NCI-H226 (cell line): Measurements from ENCODE around the gene IRAK1.

Experiments used
- DNase-seq: peaks from one replicate; pipeline ENCODE4 v3.0.0-alpha.2; 2015

The IRAK1 gene

DNA sequence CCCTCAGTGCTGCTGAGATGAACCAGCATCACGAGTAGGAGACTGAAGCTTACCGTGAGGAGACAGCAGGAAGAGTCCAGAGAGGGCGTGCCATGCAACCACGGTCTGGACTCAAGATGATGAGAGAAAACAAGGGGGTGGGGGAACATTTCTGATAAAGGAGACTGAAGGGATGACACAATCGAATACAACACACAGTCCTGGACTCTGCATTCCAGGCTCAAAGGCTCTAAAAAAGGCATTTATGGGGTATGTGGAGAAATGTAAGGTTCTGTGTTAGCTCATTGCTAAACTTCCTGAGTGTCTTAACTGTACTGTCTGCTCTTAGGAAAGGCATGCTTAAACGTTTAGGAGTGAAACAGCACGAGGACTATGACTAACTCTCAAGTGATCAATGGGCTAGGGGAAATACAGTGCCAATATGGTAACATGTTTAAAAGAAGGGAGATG lies 20.6 kb upstream of the IRAK1 start:
- peak; percentile 56 for DNase-seq

DNA sequence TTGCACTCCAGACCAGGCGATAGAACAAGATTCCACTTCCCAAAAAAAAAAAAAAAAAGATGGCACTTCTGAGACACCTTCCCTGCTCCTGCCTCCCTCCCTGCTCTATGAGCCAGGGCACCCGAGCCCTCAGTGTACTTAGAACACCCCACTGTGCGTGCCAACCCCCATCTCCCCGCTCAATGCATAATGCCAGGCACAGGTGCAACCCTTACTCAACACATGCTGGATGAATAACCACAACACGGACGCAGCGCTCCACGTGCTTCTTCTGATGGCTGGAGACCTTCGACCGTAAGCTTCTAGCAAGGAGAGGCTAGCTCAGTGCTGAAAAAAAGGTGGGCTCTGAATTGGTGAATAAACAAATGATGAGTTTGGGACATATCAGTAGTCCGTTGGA lies 19.9 kb upstream of the IRAK1 start:
- DNase-seq: no peak

DNA sequence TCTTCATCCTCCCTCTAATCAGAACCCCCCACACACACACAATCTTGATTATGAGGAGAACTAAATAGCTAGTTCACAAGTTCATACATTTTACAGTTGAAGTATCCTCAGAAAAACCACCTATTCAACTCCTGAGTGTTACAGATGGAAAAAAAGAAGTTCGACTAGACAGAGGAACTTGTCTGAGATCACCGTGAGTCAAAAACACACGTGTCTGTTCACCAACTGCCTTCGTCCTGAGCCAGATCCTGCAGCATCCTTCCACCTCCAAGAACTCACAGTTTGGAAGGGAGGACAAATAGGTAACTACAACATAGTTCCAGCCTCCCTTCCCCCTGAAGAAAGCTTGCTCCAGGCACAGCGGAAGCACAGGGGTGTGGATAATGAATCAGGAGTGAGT lies 19.0 kb upstream of the IRAK1 start:
- DNase-seq: no peak

DNA sequence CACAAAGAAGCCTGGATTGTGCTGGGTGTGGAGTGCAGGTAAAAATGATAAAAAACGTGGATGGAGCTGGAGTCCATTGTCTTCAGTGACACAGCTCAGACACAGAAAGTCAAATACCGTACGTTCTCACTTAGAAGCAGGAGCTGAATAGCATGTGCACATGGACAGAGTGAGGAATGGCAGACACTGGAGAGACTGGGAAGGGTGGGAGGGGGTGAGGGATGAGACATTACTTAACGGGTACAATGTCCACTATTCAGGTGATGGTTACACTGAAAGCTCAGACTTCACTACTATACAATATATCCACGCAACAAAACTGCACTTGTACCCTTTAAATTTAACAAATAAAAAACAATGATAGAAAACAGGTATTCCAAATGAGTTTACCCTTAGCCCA lies 18.1 kb upstream of the IRAK1 start:
- no peak for DNase-seq

DNA sequence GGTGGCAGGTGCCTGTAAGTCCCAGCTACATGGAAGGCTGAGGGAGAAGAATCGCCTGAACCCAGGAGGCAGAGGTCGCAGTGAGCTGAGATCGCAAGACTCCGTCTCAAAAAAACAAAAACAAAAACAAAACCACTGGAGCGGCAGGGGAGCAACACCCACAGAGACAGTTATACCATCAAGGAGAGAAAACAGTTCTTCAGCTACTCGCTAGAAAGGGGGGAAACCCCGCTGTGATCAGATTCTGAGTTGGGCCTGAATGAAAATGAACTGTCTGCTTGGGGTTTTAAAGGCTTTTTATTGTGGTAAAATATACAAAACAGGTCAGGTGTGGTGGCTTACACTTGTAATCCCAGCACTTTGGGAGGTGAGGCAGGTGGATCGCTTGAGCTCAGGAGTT lies 16.8 kb upstream of the IRAK1 start:
- DNase-seq: no peak

DNA sequence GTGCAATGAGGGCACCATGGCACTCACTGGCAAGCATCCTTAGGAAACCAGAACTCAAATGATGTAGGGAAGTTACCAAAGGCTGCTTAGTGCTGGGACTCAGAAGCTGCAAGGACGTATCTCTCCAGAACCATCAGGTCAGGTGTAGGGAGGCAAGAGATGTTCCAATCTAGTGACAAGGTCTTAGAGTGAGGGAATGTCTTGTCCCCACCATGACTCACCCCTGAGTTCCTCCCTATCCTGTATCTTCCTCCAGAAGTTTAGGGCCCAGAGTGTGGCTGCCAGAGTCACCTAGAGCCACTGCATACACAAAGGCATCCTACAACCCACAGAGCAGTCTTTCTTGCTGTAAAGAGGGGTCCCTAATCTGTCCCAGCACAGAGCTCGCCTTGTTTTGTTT lies 14.1 kb upstream of the IRAK1 start:
- DNase-seq: no peak

DNA sequence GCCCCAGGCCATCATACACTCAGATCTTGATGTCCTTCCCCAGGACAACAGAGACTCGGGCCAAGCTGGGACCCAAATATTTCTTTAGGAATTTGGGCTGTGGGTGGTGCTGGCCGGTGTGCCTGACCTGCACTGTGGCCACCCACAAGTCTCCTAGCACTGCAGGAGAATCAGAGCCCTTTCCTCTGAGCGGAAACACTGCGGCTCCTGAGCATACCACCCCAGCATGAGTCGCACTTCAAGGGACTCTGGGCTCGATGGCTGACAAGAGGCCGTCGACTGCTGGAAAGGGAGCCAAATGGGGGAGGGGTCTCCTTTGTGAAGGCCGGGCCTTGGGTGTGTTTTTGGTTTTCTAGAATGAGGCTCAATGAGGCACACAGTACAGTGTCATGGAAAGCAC lies 13.0 kb upstream of the IRAK1 start:
- DNase-seq: no peak

DNA sequence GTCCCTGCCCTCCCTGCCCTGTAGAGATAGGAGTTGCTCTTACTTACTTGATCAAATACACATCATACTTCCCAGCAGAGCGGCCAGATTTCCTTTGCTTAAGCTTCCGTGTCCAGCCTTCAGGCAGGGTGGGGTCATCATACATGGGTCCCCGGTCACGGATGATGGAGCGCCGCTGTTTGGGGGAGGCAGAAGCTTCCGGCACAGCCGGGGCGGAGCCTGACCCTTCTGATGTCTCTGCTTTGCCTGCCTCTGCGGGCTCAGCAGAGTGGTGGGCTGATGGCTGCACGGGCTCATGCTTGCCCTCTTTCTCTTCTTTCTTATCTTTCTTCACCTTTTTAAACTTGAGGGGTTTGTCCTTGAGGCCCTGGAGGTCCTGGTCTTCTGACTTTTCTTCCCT lies 12.5 kb upstream of the IRAK1 start:
- no peak for DNase-seq

DNA sequence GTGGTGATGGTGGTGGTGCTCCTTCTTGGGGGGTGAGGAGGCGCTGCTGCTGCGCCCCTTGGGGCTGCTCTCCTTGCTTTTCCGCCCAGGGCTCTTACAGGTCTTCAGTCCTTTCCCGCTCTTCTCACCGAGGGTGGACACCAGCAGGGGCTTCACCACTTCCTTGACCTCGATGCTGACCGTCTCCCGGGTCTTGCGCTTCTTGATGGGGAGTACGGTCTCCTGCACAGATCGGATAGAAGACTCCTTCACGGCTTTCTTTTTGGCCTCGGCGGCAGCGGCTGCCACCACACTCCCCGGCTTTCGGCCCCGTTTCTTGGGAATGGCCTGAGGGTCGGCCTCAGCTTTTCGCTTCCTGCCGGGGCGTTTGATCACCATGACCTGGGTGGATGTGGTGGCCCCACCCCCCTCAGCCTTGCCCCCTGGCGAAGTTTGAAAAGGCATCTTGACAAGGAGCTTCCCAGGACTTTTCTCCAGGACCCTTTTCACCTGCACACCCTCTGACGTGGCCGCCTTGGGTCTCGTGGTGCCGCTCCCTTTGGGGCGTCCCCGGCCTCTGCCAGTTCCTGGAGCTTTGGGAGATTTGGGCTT lies 11.1 kb upstream of the IRAK1 start:
- no peak for DNase-seq

DNA sequence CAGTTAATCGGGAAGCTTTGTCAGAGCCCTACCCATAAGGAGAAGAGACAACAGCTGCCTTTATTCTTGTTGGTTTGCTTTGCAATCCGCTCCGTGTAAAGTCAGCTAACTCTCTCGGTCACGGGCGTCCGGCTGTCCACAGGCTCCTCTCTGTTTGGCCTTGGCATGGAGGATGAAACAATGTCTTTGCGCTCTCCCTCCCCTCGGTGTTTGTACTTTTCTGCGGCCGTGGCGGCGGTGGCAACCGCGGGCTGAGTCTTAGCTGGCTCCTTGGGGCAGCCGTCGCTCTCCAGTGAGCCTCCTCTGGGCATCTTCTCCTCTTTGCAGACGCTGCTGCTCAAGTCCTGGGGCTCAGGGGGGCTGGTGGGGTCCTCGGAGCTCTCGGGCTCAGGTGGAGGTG lies 10.6 kb upstream of the IRAK1 start:
- DNase-seq: no peak

DNA sequence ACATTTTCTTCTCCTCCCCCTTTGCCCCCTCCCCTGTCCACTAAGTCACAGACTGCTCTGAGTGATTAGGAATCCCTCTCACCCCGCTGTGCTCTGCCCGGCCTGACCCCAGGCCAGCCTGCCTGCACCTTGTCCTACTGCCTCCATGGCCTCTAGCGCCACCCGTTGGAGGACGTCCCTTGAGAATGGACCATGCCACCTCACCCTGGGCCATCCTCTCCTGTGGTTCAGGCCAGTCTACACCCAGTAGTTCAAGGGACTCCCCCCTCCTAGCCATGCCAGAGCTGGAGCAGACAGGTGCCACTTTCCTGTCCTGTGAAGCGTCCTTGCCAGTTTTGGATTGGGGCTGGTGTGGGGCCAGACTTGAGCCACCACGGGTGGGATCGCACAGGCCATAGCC lies 9.7 kb upstream of the IRAK1 start:
- no peak for DNase-seq

DNA sequence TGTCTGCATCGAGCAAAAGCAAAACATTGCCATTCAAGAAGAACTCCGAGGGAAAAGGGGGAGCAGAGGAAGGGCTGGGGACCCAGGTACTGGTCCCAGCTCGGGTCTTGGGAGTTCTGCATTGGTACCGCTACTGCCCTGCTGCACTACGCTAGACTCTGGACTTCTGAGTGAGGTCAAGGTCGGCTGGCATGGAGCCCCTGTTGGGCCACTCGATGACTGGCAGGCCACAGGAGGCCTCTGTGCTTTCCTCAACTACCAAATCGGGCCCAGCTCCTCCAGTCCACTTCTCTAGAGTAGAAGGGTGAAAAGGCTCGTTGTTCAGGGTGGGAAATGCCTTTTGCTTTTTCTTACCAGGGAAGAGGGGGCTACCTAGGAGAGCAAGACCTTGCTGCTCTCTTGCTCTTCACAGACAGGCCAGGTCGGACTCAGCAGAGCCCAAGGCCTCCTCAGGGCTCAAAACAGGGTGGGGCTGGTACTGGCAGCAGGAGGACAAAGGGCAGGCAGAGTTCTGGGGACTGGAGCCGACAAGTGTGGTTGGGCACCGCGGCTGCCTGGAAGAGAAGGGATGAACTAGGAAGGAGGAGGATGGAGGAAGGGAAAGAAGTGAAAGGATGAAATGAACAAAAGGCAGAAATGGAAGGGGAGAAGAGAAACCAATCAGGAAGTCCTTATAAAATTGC lies 8.9 kb upstream of the IRAK1 start:
- no peak for DNase-seq

DNA sequence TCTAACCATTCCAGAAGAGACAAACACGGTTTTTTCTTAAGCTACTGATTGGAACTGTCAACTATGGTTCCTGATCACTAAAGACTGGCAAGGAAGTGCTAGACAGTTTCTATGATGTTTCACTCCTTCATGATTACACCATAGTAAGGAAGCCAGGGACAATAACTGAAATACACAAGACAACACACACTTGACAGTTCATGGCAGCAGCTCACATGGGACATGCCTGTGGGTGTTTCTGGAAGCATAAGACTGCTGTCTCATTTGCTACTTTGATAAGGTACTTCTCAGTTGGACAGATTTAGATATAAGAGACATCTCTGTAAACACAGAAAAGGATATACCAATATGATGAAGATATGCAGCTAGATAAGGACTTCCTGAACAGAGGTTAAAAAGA lies 8.3 kb upstream of the IRAK1 start:
- no peak for DNase-seq

DNA sequence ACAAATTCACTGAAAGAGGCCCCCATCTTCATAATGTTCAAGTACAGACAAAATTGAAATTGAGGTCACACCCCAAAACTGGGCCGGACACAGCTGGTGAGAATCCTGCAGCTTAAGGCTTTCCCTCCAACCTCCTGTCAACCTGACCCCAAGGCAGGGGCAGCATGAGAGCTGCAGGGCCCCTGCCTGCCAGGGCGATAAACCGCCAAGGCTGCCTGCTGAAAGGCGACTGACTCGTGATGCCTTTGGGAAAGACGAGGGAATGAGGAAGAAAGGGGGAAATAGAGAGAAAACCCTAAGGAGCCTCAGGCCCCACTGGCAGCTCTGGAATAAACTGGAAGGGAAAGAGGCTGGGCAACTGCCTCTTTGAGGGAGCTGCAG lies 7.3 kb upstream of the IRAK1 start:
- DNase-seq: no peak

DNA sequence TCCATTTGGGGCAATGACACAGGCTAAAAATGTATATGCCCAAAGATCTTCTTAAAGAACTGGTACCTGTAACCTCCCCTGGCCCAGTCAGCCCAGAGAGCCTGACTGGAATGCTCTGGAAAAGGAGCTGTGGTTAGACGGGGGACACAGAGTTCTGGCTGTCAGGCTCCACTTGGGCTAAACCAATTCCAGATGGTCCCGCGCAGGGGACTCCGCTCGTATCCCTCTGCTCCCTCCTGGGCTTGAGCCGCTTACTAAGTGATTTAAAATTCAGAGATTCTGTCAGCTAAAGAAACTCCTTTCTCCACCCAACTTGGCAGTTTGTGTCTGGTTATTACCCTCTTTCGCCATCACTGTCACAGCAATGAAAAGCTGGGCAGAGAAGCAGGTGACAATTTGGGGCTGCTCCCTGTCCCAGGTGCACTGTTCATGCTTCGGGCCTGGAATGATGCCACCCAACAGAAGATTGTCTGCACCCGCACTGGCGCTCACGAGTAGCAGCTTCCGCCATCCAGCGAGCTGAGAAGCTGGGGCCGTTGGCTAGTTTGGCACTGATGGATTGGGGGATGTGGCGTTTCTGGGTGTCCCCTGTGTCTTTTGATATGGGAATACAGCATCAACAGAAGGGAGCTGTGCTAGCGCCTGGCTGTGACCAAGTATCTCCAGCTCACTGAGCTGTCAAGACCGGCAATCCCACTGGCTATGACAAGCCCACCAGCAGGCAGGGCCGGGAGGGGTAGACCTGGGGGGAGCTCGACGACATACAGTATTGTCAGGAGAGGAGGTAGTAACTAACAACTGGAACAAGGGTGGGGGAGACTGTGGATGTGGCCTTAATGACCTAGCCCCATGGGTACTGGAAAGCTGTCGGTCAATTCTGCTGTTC lies 6.7 kb upstream of the IRAK1 start:
- DNase-seq: no peak

DNA sequence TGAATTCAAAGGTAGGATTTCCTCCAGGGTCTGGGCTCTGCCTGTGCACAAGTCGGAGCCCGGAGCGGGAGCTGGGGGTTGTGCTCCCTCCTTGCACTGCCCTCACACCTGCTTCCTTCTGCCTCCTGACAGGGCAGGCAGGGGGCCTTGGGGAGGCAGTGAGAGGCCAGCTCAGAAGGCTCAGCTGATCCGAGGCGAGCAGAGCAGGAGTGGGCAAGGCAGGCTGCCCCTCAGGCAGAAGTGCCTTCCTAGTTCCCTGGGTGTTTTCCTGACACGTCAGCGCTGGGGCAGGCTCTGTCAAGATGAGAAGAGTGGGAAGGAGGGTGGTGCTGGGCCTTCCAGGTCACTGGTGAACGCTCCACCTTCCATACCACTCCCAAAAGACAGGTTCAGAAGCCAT lies 5.5 kb upstream of the IRAK1 start:
- DNase-seq: no peak

DNA sequence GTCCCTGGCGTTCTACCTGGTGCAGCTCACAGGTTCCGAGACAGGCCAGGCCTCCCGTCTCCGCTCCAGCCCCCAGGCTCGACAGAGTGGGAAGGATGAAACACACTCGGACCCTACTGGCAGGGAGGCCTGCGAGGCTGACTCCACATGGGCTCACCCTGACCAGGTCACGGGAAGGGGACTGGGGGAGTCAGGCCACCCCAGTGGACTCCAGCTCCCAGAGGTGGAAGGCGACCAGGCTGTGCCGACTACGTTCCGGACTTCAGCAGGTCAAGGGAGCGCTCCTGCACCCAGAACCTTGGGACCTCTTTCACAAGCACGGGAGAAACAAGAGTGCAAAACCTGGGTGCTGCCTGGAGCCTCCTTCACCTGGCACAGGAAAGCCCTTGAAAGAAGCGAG lies 4.6 kb upstream of the IRAK1 start:
- DNase-seq: no peak

DNA sequence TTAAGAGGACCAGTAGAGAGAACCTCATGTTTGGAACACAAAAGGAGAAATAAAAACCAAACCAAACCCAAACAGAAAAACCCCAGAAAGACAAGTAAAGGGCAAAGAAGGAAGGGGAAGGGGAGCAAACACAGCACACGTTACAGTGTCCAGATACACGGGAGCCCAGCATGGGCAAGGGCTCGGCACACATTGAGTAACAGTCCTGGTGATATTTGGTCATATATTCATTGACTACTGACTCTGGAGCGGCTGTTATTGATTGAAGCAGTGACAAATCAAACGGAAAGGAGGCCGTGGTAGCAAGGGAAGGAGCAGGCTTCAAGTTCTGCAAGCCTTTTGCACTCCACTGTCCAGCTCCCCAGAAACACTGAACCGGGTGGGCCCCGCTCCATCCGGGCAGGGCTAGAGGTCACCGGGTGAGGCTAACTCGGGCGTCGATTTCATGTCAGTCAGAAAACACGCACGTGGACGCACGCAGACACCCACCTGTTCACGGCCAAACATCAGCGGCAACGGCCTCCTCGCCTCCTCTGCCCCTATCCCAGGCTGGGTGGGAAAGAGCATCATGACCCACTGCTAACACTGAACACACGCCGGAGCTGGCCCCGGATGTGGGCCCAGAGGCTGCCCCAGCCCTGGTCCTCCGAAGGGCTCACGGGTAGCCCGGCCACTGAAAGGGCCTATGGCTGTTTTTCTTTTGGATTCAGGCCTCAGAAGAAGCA lies 3.7 kb upstream of the IRAK1 start:
- no peak for DNase-seq

DNA sequence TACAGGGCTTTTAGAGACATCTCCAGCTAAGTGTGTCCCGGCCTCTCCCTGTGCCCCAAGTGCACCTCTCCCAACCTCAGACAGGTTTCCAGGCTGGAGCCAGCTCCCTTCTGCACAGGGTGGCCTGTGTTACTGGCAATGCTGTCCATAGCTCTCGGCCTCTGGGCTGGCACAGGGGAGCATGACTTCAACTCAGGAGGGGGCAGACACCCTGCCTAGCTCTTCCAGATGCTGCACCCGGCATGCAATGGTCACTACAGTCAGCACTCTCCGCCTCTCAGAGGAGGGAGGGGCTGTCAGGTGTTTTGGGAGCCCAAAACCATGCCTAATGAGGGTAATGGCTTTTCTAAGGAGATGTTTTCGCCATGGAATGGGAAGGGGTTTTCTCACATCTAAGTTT lies 2.4 kb upstream of the IRAK1 start:
- DNase-seq: no peak

DNA sequence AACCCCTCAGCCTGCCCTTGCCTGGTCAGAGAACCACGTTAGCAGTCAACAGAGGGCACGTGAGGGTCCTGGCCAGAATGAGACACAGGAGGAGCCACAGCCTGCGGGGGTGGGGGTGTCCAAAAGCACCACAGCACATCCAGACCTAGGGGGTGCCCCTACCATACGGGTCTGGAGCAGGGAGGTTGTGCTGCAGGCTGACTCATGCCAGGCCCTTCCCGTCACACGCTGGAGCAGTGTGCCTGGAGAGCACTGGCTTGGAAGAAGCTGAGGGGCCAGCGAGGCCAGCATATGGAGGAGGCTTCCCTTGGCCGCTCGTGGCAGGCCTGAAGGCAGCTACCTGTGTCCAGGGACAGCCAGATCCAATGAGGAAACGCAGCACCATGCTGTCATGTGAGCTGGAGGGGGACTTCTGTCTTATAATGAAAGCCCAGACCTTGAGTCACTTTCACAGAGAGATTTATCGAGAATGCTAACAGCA lies 1.5 kb upstream of the IRAK1 start:
- no peak for DNase-seq

DNA sequence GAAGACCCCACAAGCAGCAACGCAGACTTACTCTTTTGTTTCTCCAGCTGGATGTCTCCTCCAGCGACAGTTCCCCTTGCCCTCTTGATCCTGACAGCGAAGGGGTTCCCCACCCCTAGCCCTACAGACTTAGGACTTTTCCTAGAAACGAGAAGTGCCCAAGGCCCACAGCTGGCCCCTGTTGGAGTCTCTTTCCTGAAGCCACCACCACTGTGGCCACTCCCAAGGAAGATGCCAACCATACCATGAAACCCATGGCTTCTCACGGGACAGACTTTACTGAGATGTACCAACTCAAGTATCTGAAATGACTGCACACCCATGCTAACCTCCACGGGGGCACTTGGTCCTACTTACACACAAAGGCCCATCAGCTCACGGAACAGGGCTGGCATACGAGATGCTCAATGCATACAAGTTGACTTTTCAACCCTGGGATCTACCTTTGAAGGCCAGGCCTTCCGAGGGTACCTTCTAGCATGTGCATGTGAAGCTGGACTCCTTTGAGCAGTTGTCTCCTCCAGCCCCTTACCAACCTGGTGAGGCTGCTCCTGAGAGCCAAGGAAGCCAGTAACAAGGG lies 924 bp upstream of the IRAK1 start:
- no peak for DNase-seq

DNA sequence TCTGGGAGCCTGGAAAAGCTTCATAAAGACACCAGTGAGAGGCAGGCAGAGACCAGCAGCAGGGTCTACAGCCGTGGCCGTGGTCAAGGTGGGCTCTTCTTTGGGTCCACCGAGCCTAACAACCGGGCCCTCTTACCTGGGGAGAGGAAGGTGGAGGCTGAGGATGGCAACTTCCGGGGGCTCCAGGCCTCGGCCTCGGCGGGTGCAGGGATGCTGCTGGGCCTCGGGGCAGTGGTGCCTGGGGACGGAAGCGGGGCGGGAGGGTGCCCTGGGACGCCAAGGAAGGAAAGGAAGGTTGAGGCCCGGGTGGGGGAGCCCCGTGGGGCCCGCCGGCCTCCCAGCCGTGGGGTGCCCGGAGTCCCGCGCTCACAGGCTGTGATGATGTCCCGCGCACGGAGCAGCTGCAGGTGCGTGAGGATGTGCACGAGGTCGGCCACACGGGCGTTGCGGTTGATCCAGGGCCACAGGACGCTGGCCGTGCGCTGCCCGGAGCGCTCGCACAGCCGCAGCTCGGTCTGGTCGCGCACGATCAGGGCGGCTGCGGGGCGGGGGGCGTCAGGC lies 561 bp downstream of the IRAK1 start:
- DNase-seq: no peak
